NCI-H2081 (cell line): ENCODE measurements around the gene FOXP3.

Experiments used
- DNase-seq, 2 experiments: peaks; one replicate each; lab custom pipeline; 2025; lab: John Stamatoyannopoulos, UW

The FOXP3 gene

GRCh38 chrX:49249616-49250015 is 14.9 kb downstream of the FOXP3 start:
- no peak for DNase-seq

DNA sequence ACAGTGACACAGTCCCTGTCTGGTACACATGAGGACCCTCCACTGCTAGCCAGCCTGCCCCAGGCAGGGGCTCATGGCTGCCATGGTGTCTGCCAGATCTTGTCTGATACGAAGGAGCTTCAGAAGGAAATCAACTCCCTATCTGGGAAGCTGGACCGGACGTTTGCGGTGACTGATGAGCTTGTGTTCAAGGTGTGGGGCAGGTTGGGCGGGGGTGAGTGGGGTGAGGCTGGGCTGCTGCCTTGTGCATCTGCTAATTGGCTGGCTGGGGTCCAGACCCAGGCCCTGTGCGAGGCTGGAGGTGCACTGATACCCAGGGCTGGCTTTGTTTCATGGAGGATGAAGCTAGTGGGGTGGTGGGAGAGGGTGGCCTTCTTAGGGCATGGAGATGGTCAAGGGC is 15.4 kb downstream of the FOXP3 start:
- DNase-seq, result no peak

DNA sequence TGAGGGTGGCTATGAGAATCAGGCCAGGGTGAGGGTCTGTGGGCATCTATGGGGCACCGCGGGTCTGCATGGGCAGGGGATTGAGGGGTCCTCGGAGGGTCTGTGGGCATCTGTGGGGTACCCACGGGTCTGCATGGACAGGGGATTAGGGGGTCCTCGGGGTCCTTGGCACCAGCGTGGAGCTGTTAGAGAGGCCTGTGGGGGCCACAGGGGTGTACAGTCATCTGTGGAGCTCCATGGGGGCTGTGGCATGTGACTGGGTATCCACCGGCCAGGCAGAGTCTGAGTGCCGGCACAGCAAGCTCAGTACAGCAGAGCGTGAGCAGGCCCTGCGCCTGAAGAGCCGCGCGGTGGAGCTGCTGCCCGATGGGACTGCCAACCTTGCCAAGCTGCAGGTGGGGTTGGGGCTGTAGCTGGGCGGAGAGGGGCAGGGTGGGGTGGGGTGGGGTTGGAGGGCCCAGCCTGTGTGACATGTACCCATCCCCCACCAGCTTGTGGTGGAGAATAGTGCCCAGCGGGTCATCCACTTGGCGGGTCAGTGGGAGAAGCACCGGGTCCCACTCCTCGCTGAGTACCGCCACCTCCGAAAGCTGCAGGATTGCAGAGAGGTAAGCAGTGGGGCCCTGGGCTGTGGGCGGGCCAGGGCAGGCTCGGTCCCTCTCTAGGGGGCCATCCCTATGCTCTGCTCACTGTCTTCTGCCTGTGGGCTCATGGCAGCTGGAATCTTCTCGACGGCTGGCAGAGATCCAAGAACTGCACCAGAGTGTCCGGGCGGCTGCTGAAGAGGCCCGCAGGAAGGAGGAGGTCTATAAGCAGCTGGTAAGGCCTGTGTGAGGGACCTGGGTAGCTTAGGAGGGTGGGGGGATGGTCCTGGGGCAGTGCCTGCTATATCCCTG is 16.3 kb downstream of the FOXP3 start:
- no peak for DNase-seq

DNA sequence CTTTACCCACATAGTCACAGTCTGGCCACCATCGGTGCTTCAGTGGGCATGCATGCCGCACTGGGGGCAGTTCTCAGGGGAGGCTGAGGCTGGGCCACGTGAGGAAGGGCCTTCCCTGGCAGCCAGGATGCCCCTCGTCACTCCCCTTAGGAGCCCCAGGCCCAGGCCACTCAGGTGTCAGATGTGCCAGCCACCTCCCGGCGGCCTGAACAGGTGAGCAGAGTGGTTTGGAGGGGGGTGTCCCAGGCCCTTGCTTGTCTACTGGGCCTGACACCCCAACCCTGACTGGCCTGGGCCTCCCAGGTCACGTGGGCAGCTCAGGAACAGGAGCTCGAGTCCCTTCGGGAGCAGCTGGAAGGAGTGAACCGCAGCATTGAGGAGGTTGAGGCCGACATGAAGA is 17.2 kb downstream of the FOXP3 start:
- no peak for DNase-seq

DNA sequence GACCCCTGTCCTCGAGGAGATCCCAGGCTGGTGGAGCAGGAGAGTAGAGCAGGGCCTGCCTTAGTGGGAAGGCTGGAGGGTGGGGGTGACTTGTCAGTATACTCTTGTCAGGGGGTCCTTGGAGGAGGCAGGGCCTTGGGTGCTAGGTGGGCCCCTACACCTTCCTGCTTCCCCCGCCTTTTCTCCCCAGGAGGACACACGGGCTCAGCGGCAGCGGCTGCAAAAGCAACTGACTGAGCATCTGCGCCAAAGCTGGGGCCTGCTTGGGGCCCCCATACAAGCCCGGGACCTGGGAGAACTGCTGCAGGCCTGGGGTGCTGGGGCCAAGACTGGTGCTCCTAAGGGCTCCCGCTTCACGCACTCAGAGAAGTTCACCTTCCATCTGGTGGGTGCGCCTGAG is 18.0 kb downstream of the FOXP3 start:
- no peak for DNase-seq

- DNase-seq, result no peak
These were observed 20.3 kb downstream of the FOXP3 start for GRCh38 chrX:49244207-49244606.

- no peak for DNase-seq
These were observed 21.3 kb downstream of the FOXP3 start for GRCh38 chrX:49243166-49243565.

- no peak for DNase-seq
These were observed 21.9 kb downstream of the FOXP3 start for GRCh38 chrX:49242545-49243066.

DNA sequence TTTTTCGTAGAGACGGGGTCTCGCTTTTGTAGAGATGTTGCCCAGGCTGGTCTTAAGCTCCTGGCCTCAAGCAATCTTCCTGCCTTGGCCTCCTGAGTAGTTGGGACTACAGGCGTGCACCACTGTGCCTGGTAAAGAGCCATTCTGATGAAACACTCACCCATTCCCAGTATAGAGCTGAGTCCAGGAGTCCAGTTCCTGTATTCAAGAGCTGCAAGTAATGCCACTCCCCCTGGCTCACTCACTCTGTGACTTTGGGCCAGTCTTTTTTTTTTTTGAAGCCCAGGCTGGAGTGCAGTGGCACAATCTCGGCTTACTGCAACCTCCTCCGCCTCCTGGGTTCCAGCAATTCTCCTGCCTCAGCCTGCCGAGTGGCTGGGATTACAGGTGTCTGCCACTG is 25.8 kb downstream of the FOXP3 start:
- DNase-seq, result no peak

DNA sequence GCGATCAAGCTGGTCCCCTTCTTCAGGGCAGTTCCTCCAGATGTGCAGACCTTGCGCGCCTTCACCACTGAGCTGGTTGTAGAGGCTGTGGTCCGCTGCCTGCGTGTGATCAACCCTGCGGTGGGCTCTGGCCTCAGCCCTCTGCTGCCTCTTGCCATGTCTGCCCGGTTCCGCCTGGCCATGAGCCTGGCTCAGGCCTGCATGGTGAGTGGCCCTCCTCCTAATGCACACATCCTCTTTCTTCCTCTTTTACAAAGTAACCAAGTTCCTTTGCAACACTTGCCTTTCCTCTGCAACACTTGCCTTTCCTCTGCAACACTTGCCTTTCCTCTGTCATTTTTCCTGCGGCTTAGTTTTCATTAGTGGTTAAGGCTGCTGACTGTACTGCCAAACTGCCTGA is 27.4 kb downstream of the FOXP3 start:
- DNase-seq, result no peak

- no peak for DNase-seq
These were observed 30.5 kb downstream of the FOXP3 start for GRCh38 chrX:49233887-49234555.

DNA sequence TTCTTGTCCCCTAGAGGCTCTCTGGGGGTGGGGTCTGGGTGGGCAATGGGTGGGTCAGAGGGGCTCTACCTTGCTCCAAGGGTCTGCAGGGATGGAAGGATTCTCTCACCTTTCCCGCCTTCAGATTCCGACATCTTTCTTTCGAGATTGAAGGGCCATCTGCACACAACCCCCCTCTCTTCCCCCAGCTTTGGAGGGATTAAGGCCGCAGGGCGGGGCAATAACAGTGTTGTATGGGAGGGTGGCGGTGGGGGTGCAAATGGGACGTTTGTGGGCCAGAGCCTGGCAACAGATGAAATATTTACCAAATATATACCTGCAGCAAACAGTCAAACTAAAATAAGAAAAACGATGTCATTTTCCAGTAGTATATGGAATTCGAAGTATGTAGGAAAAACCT is 31.3 kb downstream of the FOXP3 start, which contains the start of gene CACNA1F:
Gene CACNA1F (minus strand): TSS at position 165 of the 400 bp plus-strand sequence. CDS start 31 bp downstream, at position 134.
- DNase-seq, result no peak

GRCh38 chrX:49232525-49232924 is 32.0 kb downstream of the FOXP3 start:
- DNase-seq, result no peak

- DNase-seq, result no peak
These were observed 33.0 kb downstream of the FOXP3 start for GRCh38 chrX:49231333-49232000.

- DNase-seq, result no peak
These were observed 33.8 kb downstream of the FOXP3 start for GRCh38 chrX:49230500-49231232.

- no peak for DNase-seq
These were observed 36.3 kb downstream of the FOXP3 start for GRCh38 chrX:49228185-49228584.

DNA sequence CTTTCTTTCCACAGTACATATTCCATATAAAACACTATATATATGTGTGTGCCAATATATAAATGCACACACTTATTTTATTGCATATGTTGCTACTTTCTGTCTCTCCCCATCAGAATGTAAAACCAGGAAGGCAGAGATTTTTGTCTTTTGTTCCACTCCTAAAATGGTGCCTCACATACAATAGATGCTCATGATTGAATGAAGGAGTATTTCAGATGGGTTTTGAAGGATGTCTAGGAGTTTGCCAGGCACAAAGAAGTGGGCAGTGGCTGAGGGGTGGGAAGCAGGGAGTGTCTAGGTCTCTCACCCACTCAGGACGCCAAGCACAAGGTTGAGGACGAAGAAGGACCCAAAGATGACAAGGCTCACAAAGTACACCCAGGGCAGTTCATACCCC is 36.8 kb downstream of the FOXP3 start:
- DNase-seq, result no peak

DNA sequence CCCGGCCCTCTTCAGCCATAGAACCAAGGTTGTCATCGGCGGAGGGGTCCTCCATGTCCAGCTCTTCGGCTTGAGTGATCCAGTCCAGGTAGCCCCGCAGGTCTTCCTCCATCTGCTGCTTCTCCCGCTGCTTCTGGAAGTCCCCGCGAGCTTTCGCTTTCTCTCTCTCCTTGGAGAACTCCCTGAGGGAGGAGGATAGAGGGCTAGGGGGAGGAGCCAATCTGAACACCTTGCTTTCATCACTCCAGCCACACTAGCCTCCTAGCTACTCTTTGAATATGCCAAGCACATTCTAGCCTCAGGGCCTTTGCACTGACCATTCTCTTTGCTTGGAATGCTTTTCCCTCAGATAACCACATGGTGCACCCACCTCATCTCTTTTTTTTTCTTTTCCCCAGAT is 37.6 kb downstream of the FOXP3 start:
- no peak for DNase-seq

GRCh38 chrX:49225858-49226257 is 38.7 kb downstream of the FOXP3 start:
- no peak for DNase-seq

GRCh38 chrX:49221868-49222267 is 42.6 kb downstream of the FOXP3 start:
- DNase-seq, result no peak

DNA sequence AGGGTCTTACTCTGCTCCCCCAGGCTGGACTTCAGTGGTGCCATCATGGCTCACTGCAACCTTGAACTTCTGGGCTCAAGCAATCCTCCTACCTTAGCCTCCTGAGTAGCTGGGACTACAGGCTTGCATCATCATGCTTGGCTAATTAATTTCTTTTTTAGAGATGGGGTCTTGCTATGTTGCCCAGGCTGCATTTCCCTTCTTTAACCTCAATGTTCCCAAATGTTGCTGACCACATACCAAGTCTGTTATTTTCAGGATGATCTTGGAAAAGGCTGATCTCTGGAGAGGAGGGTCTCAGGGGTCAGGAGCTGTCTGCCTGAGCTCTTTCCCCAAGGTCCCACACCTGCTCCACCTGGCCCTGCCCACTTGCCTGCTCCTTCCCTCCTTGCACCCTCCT is 44.4 kb downstream of the FOXP3 start:
- DNase-seq, result no peak

DNA sequence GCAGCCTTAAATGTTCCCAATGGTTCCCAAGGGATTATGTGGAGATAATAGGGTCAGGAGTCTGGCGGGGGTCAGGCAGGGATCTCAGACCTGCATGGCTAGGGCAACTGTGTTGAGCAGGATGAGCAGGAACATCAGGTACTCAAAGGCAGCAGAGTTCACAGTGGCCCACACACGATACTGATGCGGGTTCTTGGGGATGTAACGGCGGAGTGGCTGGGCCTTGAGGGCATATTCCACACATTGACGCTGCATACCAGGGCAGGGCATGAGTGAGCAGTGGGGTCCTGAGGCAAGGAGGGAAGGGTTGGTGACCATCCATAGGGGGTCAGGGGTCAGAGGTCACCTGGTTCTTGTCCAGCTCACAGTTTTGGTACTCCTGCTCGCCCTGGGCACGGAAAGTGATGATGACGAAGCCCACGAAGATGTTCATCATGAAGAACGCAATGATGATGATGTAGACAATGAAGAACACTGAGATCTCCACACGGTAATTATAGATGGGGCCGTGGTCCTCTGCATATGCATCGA is 49.4 kb downstream of the FOXP3 start:
- DNase-seq, result no peak
